ENCODE measurements around the gene ARHGAP4.
A peak's percentile ranks its signal among the peaks of the same experiment; 100 is the strongest.

ARHGAP4 gene

DNA sequence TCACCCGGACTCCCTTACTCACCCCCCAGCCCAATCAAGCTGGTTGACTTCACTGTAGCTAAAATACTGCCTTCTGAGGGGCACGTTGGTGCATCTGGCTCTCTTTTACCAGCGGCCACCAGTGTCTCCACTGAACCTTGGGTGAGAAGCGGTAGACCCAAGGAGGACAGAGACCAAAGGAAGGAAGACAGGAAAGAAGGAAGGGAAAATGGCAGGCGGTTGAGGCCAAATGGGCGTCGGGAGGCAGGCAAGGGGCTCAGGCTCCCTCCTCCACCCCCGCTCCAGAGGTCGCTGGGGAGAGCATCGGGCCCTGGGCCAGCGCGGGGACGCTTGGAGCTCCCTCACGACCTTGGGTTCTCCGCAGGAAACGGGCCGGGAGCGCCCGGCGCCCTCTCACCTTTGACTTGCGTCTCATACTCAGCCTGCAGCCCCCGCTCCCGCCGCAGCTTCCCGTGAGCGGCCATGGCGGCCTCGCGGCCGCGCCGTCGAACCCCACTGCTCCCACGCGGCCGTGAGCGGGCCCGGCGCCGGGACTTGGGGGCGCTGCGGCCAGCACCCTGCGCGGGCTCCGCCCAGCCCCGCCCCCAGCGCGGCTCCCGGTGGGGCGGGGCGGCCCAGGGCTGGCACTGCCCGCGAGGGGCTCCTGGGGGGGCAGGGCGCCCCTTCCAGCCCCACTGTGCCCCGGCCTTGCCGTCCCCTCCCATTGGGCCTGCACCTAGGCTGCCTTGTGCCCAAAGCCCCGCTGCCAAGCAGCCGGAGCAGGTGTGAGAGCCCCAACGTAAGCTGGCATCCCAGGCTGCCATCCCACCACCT lies at the start of gene ARHGAP4:
Gene ARHGAP4, minus strand, starts transcription at position 526 of the 813 bp plus-strand sequence. Its CDS starts 62 bp downstream, at position 464.
- ChIA-PET CTCF (interaction anchor here (0.6 to 1.2 kb wide), 2 partner anchors 15 to 19 kb away, joined by 3 read pairs; no protein-coding TSS in a partner anchor), POLR2A (ENCODE audit: low non-redundant PET) (interaction anchor here (0.6 kb wide), 1 partner anchor 20 kb away, joined by 8 read pairs; no protein-coding TSS in a partner anchor)
- H3K27ac ChIP-seq, result peak within 1 kb of the TSS; percentile 96
- TF ChIP-seq, protein P1, sequence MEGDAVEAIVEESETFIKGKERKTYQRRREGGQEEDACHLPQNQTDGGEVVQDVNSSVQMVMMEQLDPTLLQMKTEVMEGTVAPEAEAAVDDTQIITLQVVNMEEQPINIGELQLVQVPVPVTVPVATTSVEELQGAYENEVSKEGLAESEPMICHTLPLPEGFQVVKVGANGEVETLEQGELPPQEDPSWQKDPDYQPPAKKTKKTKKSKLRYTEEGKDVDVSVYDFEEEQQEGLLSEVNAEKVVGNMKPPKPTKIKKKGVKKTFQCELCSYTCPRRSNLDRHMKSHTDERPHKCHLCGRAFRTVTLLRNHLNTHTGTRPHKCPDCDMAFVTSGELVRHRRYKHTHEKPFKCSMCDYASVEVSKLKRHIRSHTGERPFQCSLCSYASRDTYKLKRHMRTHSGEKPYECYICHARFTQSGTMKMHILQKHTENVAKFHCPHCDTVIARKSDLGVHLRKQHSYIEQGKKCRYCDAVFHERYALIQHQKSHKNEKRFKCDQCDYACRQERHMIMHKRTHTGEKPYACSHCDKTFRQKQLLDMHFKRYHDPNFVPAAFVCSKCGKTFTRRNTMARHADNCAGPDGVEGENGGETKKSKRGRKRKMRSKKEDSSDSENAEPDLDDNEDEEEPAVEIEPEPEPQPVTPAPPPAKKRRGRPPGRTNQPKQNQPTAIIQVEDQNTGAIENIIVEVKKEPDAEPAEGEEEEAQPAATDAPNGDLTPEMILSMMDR (conservative IDR thresholded peaks at IDR 0.05; ENCODE audit: low read depth), result no peak
- DNase-seq (ENCODE audit: low spot score), result no peak

DNA sequence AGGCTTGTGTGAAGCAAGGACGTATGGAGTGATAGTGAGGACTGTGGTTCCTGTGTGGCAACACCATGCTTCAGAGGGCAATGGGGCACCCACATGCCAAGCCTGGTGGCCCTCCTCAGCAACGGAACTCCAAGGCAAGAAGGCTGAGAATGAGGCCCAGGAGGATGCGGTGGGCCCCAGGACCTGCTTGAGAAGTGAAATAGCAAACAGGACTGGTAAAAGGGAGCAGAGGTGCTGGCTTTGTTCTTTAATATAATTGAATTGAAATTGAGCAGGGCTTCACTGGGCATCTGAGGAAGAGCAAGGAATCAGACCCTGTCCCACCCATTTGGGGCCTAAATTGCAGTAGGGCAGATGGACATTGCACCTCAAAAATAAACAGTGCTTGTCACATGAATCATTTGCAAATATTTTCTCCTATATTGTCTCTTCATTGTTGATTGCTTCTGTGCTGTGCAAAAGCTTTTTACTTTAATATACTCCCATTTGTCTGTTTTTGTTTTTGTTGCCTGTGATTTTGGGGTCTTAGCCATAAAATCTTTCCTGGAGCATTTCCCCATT lies 48.7 kb upstream of the ARHGAP4 start:
- peak overlapping the region; percentile 97 for H3K27ac ChIP-seq
- TF ChIP-seq, protein P1 (conservative IDR thresholded peaks at IDR 0.05; ENCODE audit: low read depth), result no peak
- ChIA-PET CTCF (interaction anchor here (1.0 kb wide), 1 partner anchor 39 kb away, joined by 3 read pairs; no protein-coding TSS in a partner anchor), POLR2A (ENCODE audit: low non-redundant PET) (no interaction called here)
- DNase-seq (ENCODE audit: low spot score), result no peak

DNA sequence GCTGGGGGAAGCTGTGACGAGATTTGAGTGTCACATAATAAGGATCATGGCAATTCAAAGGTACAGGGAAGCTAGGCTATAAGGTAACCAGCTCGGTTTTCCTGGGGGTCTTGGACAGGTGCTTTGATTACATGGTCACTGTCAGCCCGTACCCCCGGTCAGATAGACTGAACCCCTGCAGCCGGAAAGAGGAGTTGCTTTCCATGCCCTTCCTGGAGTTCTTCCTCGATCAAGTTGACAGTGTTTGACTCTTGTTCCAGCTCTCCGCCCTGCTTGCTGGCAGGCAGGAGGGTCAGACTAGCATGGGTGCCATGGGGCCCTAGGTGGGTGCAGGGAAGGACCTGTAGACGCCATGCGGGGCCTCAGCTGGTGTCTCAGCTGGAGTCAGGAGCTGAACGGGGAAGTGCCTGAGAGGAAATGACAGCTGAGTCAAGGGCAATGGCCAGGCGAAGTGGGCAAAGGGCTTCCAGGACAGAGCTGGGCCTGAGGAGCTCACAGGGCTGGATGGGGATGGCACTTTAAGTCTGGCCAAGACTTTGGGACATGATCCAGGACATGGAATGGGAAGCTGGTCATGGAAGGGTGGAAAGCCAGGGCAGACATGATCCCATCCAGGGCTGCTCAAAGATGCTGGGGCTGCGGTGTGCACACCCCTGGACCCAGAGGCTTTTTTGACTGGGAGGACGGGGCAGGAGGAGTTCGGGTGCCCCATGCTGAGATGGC lies 48.1 kb upstream of the ARHGAP4 start:
- H3K27ac ChIP-seq, result peak overlapping the region; percentile 97
- TF ChIP-seq, protein P1 (conservative IDR thresholded peaks at IDR 0.05; ENCODE audit: low read depth), result no peak
- POLR2A ChIA-PET (ENCODE audit: low non-redundant PET), result no interaction called here
- CTCF ChIA-PET, result interaction anchor here (1.0 kb wide), 1 partner anchor 40 kb away, joined by 3 read pairs; no protein-coding TSS in a partner anchor
- no peak for DNase-seq (ENCODE audit: low spot score)

DNA sequence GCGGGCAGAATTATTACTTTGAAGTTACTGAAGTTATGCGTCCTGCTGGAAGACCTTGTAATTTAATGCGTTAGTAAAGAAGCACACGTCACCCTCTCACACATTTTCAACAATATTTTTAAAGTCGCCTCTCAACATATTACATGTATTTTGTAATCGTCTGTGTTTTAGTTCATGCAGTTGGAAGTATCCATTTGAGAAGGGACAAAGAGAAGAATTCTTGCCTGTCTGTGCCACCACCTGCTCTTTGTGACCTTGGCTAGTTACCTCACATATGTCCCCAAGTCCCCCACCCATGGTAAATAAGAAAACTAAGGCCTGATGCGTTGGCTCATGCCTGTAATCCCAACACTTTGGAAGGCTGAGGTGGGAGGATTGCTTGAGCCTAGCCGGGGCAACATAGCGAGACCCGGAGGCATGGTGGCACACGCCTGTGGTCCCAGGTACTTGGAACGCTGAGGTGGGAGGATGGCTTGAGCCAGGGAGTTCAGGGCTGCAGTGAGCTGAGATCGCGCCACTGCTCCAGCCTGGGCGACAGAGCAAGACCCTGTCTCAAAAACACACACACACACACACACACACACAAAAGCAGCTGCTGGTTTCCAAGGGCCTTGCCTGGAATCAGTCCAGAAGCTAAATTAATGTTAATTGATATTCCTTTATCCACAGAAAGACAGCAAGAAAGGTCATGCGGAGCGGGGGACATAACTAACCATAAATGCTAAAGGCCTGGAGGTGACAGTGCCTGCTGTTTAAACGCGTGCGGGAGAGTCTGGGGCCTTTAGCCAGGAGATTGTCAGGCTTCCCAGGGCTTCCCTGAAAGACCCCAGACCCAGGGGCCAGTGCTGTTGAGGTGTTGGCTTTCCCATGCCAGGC lies 47.3 kb upstream of the ARHGAP4 start:
- ChIA-PET CTCF (no interaction called here), POLR2A (ENCODE audit: low non-redundant PET) (interaction anchor here (1.3 kb wide), 1 partner anchor 47 kb away, joined by 3 read pairs; the partner anchor contains the start of gene IRAK1)
- no peak for DNase-seq (ENCODE audit: low spot score)
- TF ChIP-seq, protein P1 (conservative IDR thresholded peaks at IDR 0.05; ENCODE audit: low read depth), result no peak
- H3K27ac ChIP-seq, result peak overlapping the region; percentile 97

DNA sequence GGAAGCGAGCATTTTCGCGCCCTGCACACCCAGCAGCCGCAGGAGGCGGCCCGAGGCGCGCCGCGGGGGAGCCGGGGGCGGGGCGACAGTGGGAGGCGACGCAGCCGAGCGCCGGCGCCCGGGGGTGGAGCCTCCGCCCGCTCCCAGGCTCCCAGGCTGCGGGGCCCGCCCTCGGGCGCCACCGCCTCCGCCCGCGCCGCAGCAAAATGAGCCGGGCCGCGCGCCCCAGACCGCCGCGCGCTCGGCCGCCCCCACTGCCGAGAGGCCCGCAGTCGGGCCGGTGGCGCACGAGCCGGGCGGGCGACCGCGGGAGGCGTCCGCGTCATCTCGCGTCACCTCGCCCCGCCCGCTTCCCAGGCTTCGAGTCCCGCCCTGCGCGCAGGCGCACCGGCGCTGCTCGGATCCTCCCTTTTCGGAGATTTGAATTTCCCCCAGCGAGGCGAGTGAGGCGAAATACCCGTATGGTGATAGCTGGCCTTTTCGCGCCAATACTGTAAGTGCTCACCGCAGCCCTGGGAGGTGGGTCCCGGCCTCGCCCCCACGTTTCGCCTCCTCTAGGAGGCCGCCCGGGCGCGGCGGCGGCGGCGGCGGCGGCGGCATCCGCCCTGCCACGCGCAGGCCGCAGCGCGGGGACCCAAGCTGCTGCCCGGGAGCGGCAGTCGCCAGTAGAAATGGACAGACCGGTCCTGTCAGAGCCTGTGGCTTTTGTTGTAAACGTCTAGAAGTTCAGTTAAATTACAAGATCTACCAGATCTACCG lies 46.5 kb upstream of the ARHGAP4 start, which contains the start of gene TMEM187:
Gene TMEM187, plus strand, starts transcription at position 387 of the 759 bp plus-strand sequence. CDS start 9,309 bp downstream, outside the sequence.
- peak; percentile 84 for DNase-seq (ENCODE audit: low spot score)
- ChIA-PET POLR2A (ENCODE audit: low non-redundant PET) (interaction anchor here (1.3 kb wide), 1 partner anchor 47 kb away, joined by 3 read pairs; the partner anchor contains the start of gene IRAK1), CTCF (no interaction called here)
- peak within 1 kb of the TSS; percentile 97 for H3K27ac ChIP-seq
- TF ChIP-seq, protein P1 (conservative IDR thresholded peaks at IDR 0.05; ENCODE audit: low read depth), result no peak

Data from RWPE1 (cell line).